Measurements from ENCODE around the gene ALDH7A1.

ALDH7A1 gene

DNA sequence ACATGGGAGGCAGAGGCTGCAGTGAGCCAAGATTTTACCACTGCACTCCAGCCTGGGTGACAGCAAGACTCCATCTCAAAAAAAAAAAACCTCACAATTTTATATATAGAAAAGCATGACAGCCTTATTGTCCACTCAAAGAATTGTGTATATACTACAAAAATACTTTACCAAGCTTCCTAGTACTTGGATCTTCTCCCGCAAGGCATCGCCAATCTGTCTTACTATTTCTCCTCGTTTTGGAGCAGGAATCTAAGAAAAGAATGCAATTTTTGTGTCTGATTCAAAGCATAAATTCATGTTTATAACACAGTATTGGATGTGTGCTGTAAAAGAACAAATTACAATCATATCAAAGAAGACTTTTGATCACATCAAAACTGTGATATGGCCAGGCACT, 11.3 kb downstream of the ALDH7A1 start:
- ChIA-PET POLR2A (no interaction called here), CTCF (no interaction called here)
- no peak for DNase-seq (ENCODE audit: extremely low spot score)
- TF ChIP-seq, protein P1, sequence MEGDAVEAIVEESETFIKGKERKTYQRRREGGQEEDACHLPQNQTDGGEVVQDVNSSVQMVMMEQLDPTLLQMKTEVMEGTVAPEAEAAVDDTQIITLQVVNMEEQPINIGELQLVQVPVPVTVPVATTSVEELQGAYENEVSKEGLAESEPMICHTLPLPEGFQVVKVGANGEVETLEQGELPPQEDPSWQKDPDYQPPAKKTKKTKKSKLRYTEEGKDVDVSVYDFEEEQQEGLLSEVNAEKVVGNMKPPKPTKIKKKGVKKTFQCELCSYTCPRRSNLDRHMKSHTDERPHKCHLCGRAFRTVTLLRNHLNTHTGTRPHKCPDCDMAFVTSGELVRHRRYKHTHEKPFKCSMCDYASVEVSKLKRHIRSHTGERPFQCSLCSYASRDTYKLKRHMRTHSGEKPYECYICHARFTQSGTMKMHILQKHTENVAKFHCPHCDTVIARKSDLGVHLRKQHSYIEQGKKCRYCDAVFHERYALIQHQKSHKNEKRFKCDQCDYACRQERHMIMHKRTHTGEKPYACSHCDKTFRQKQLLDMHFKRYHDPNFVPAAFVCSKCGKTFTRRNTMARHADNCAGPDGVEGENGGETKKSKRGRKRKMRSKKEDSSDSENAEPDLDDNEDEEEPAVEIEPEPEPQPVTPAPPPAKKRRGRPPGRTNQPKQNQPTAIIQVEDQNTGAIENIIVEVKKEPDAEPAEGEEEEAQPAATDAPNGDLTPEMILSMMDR (IDR thresholded peaks at IDR 0.05; ENCODE audit: control extremely low read depth, extremely low read depth, low read depth, missing control alignments) = no peak

DNA sequence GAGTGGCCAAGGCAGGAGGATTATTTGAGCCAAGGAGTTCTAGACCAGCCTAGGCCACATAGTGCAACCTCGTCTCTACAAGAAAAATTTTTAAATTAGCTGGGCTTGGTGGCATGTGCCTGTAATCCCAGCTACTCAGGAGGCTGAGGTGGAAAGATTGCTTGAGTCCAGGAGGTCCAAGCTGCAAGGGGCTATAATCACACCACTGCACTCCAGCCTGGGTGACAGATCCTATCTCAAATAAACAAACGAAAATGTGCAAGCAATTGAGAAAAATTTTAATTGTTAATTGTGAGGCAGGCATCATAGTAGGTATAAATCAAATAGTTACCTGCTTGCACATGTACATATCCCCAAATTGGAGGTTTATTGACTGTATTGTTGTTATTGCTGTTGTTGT, 15.3 kb downstream of the ALDH7A1 start:
- POLR2A ChIA-PET = no interaction called here
- DNase-seq (ENCODE audit: extremely low spot score) = no peak
- TF ChIP-seq, protein P1 (IDR thresholded peaks at IDR 0.05; ENCODE audit: control extremely low read depth, extremely low read depth, low read depth, missing control alignments) = no peak
- CTCF ChIA-PET = interaction anchor here (0.8 to 2.2 kb wide), 3 partner anchors 21 to 222 kb away, joined by 3 to 6 read pairs (median 3); partner anchors contain the start of gene PHAX

DNA sequence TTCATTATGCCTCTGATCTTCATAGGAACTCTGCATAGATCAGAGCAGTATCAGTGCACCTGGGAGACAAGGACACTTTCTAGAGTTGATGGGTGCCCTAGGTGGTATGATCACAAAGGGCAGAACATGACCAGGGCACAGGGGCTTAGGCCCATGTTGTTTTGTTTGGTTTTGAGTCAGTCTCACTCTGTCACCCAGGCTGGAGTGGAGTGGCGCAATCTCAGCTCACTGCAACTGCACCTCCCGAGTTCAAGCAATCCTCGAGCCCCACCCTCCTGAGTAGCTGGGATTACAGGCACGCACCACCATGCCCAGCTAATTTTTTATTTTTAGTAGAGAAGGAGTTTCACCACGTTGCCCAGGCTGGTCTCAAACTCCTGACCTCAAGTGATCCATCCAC, 17.6 kb downstream of the ALDH7A1 start:
- TF ChIP-seq, protein P1 (IDR thresholded peaks at IDR 0.05; ENCODE audit: control extremely low read depth, extremely low read depth, low read depth, missing control alignments) = no peak
- CTCF ChIA-PET = no interaction called here
- POLR2A ChIA-PET = no interaction called here

DNA sequence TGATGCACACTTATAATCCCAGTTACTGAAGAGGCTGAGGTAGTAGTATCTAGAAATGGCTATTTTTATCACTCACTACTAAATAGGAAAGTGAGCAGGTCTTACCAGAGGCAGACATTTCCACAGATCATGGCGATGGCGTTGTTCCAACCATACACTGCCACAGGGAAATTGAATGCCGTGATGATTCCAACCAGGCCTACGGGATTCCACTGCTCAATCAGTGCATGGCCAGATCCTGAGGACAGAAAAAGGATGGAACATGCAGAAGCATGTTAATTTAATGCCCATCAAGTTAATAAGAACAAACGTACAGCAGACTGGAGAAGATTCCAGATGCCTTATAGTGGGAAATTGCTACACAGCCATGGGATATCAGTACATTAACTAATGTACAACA, 18.0 kb downstream of the ALDH7A1 start:
- ChIA-PET POLR2A (no interaction called here), CTCF (no interaction called here)
- TF ChIP-seq, protein P1 (IDR thresholded peaks at IDR 0.05; ENCODE audit: control extremely low read depth, extremely low read depth, low read depth, missing control alignments) = no peak
- DNase-seq (ENCODE audit: extremely low spot score) = no peak

More for the DNA sequence above, 17.6 kb downstream of the ALDH7A1 start:
- DNase-seq (ENCODE audit: extremely low spot score) = no peak

DNA sequence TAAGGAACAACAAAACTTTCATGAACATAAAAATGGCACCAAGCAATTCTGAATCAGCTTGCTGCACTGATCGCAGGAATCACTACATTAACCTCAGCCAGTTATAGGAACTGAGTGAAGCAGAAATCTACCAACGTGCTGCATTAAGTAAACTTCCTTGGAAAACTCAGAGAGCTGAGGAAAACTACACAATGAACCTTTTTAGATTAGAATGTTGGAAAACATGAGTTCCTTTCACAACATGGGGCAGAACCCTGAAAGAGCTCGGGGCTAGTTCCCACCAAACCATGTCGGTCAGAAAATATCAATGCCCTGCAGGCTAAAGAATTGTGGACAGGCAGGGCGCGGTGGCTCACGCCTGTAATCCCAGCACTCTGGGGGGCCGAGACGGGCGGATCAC, 19.4 kb downstream of the ALDH7A1 start:
- TF ChIP-seq, protein P1 (IDR thresholded peaks at IDR 0.05; ENCODE audit: control extremely low read depth, extremely low read depth, low read depth, missing control alignments) = no peak
- no peak for DNase-seq (ENCODE audit: extremely low spot score)
- ChIA-PET CTCF (interaction anchor here (1.0 to 1.2 kb wide), 3 partner anchors 9 to 76 kb away, joined by 3 read pairs; no protein-coding TSS in a partner anchor), POLR2A (no interaction called here)

DNA sequence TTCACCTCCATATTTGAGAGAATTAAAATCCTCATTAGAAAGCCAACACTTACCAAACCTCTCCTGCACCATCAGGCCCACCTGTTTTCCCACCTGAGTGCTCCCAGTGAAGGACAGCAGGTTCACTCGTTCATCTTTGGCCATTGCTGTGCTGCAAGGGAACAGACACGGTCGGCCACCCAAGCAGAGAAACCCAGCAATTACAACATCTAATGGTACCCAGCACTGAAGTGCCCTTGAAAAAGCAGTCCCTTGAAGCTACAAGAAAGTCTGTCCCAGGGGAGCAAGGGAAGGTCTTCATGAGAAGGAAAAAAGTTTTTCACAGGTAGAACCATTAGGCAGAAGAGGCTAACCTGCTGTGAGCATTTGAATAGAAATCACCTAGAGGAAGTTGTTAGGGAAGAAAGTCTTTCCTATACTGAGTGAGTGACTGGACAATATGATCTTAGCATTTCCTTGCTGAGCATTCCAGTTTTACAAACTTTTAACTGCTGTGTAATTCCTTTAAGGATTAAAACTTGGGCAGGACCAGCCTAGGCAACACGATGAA, 26.7 kb downstream of the ALDH7A1 start:
- CTCF ChIA-PET = no interaction called here
- POLR2A ChIA-PET = no interaction called here
- TF ChIP-seq, protein P1 (IDR thresholded peaks at IDR 0.05; ENCODE audit: control extremely low read depth, extremely low read depth, low read depth, missing control alignments) = no peak
- DNase-seq (ENCODE audit: extremely low spot score) = no peak

Data from GM10248 (cell line).